SW 1271 (cell line): ENCODE measurements around the gene TERC.

Experiments used
- DNase-seq, 2 experiments: peaks; one replicate each; lab custom pipeline; 2025; lab: John Stamatoyannopoulos, UW

Gene TERC

DNA sequence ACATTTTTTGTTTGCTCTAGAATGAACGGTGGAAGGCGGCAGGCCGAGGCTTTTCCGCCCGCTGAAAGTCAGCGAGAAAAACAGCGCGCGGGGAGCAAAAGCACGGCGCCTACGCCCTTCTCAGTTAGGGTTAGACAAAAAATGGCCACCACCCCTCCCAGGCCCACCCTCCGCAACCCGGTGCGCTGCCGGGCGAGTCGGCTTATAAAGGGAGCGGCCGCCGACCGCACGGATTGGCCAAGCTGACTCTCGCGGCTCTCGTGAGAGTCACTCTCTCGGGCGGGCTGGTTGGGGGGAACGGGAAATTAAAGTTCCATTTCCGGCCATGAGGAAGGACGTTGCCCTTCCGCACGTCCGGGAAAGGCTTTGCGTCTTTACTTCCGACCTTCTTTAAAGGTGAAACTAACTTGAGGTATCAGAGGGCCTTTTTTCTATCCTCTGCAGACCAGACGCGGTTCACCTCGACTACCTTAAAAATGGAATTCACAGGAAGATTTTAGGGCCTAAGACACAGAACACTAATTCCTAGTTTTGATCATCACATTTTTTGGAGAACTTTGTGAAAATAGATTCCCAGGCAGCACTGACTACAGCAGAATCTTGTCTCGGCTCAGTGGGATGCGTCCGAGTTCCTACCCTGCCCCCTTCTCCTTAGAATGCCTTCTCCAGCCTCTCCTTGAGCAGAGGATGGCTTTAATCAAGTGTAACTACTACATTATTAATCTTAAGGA lies at the start of gene TERC:
TERC (minus strand) TSS at position 179 of the 731 bp plus-strand sequence.
- DNase-seq: peak; percentile 82 to 89

DNA sequence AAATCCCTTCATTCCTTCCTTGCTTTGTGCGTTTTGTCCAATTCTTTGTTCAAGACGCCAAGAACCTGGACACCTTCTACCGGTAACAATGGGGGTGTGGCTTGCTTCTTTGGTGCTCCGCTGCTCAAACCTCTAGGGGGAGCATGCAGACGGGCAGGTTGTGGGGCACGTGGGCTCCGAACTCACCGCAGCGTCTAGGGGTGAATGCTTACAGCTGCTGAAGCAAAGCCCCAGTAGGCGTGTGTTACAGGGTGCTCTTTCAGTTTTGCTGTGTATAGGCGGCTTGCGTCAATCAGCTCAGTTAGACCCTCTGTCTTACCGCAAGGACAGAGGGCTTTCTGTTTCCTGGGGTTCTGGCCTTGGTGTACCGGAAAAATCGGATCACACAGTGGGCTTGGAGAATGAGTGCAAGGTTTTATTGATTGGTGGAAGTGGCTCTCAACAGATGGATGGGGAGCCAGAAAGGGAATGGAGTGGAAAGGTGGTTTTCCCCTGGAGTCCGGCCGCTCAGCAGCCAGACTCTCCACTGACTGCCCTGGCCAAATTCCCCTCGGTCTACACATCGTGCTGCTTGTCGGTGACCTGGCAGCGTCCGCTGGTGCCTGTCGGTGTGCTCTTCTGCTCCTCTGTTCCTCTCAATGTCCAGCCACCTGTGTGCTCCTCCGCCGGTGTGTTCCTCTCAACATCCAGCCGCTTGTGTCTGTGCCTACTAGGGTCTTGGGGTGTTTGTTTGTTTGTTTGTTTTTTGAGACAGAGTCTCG lies 49.1 kb upstream of the TERC start:
- no peak for DNase-seq

DNA sequence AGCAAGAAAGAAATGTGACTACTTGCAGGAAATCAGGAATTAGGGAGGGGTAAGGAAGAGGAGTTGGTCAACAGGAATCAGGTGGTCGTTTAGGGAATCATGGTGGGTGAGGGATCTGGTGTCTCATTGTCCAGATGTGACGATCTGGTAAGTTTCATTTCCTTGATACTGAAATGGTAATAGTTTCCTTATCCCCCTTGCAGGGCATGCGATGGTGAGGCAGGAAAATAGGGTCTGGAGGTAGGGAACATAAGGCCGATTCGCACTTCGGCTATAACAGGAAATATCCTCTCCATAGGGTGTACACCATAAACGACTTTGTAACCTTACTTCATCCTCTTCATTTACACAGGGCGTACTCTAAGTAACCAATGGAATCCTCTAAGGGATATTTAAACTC lies 48.4 kb upstream of the TERC start:
- DNase-seq: no peak

DNA sequence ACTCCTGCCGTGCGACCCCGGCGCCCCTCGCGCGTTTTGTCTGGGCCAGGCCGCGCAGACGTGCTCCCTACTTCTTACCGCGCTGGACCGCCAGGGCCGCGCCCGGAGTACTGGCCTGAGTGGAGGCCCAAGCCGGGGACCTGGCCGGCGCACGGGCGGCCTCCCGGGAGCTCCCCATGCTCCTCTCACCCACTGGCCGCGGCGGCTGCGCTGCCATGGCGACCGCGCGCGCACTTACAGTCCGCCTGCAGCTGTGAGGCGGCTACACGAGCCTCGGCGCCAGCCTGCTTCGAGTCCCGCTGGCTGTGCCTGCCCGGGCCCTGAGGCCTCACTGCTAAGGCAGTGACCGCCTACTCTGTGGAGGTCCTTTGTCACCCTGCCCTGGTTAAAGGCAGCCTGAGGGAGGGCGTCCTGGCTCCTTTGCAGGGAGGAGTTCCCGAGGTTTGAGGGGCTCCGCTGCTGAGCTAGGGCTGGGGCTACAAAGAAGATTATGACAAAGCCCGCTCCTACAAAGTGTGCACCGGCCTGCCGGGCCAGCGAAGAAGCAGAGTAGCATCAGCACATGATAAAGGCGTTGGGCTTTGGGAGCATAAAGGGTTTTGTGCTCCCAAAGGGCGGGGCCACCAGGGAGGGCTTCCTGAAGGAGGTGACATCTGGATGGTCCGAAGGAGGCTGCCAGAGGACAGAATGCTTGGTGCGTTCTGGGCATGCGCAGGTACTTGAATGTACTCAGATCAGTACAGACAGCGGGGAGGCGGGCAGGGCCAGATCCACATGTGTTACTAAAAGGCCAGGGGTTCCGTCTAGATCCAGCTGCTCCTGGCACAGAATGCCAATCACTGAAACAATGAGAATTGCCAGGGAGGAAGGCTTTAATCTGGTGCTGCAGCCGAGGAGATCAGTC lies 47.7 kb upstream of the TERC start, which contains the start of the genes LRRC34 and LRRIQ4:
LRRC34 (minus strand) TSS at position 573 of the 904 bp plus-strand sequence; CDS start at position 217, 356 bp downstream.
LRRIQ4 (plus strand) TSS at position 539 of the 904 bp plus-strand sequence. CDS start 9,052 bp downstream, outside the sequence.
- DNase-seq: no peak

DNA sequence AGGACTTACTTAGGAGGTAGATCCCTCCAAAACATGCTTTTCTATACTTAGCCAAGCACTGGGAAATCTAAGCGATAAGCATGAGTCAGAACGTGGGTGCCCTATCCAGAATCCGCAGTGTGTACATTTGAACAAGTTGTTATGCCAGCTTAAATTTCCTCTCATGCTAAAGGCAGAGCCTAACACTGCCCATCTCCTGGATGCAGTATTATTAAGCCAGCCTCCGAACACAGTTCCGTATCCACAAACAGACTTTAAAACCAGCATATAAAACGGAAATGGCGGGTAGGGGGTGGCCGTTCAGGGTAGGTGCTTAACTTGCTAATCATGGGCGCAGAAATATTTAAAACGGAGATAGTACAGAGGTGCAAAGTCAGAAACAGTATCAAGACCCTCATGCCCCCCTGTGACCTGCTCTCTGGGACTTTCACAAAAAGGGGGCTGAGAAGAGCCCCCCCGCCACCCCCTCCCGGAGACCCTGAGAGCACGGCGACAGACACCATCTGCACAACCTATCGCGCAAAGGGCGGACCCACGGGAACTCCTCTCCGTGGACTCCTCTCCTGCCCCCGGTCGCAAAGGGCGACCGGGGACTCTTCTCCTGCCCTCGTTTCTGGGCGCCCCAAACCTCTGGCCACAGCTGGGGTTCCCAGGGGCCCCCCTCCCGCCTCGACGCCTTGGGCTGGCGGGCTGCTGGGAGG lies 46.9 kb upstream of the TERC start:
- DNase-seq: no peak

DNA sequence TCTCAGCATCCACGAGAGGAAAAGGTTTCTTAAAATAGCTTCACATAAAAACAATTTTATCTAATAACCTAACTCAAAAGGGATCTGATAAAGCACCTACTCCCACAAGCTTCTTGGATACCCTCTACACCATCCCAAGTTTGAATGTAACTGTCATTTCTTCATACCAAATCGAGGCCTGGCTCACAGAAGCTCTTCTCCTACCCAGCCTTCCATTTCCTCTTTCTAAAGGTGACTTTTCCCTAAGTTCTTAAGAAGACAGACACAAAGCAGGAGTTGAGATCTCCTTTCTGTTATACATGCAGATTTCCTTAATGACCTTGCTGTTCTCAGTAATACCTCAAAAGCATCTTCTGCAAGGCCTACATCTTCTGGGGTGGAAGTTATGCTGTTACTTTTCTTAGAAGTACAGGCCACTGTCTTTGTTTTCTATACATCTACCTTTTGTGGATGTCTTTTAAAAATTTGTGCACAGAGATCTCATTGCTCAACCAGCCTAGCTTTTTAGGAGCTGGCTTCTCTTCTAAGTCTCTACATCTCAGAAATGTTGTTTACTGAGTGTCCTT lies 44.5 kb upstream of the TERC start:
- no peak for DNase-seq

GRCh38 chr3:169804681-169805080 lies 39.8 kb upstream of the TERC start:
- DNase-seq: no peak

GRCh38 chr3:169792359-169792758 lies 27.5 kb upstream of the TERC start:
- DNase-seq: no peak

DNA sequence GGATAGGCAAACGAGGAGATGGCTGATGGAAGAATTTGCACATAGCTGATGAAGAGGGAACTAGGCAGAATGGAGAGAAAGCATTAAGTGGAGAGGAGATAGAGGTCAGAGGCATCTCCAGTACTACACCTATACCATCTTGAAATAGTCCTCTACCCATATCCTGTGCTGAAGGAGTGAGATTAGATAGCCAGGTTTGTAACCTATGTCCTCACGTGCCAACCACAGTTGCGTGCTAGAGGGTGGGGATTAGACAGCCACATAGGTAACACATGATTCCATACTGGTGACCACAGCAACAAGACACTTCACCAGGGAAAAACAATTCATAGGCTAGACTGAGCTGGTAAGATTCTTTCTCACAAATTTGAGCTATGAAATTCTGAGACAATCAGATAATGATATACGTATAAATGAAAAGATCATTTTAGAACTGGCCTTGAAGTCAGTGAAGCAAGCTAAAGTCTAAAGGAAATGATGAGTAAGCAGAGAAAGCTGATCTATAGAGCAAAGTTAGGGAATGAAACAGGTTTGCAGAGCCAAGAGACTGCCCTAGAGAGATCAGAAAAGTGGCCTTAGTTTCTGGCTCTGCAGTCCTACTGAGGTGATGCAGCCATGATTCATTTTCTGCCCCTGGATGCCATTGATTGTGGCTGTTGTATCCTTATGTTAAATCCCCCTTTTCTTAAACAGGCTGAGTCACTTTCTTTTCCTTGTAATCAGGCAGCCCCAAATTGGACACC lies 26.0 kb upstream of the TERC start:
- no peak for DNase-seq

GRCh38 chr3:169790219-169790618 lies 25.4 kb upstream of the TERC start:
- no peak for DNase-seq

DNA sequence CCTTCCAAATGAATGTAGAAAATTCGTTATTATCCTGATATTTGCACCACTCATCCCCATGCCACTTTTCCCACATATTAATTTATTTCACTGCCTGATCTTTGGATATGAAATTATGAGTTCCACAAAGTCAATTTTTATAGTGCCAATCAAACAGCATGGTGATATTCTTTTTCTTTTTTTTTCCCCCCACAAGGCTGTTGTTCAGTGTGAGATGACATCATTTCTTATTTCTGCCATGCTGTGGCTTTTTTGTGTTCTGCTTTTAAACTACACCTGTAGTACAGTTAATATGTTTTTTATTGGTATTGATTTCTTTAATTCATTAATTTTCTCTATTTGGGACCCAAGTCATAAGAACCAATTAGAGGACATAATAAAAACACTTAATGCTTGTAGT lies 22.9 kb upstream of the TERC start:
- DNase-seq: no peak

DNA sequence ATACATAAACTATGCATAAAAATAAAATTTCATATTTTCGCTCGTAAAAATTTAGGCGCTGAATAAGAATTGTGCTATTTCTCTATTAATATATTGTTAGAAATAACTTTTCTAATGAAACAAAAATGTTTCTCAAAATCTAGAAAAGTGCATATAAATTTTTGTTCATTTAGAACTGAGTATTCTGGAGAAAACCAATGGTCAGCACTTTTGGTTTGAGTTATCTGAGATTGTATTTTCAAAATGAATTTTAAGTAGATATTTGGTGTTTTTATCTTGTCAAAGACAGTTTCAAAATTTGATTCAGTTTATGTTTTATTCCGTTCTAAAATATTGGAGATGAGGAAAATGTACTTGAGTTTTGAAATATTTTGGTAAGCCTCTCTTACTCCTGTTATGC lies 22.3 kb upstream of the TERC start:
- DNase-seq: no peak

- DNase-seq: no peak
Observed at GRCh38 chr3:169781209-169781855, 16.5 kb upstream of the TERC start.

DNA sequence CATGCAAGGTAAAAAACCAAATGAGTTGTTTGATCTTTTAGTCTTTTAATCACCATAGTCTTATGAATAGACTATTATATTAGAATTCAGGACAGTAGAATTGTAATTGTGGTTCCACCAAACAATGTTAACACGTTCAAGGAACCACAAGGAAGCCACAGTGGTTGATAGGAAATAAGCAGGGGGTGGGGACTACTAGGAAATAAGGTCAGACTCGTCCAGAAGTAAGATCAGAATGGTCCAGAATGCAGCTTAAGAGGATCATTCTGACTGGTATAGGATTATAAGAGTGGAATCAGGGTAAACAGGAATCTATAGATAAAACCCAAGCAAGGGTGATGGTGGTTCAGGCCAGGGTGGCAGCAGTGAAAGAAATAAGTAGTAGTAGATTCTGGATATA lies 15.9 kb upstream of the TERC start:
- DNase-seq: no peak

DNA sequence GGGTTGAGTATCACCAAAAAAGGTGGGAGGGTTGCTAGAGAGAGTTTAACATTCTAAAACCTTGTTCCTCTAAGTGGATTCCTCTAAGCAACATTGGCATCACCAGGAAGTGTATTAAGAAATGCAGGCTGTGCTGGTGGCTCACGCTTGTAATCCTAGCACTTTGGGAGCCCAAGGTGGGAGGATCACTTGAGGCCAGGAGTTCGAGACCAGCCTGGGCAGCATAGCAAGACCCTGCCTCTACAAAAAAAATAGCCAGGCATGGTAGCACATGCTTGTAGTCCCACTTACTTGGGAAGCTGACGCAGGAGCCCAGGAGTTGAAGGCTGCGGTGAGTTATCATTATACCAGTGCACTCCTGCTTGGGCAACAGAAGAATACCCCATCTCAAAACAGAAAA lies 13.0 kb upstream of the TERC start:
- no peak for DNase-seq

DNA sequence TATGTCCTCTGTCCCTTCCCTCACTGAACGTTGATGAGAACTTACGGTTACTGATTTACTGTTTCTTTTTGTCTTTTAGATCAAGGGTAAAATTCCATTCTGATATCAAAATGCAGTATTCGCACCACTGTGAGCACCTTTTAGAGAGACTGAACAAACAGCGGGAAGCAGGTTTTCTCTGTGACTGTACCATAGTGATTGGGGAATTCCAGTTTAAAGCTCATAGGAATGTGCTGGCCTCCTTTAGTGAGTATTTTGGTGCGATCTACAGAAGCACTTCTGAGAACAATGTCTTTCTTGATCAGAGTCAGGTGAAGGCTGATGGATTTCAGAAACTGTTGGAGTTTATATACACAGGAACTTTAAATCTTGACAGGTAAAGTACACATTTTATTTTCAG lies 9.3 kb upstream of the TERC start:
- no peak for DNase-seq

GRCh38 chr3:169772897-169773816 lies 8.3 kb upstream of the TERC start, which contains the start of gene MYNN:
Gene MYNN, plus strand, starts transcription at chr3:169773396. Its CDS starts 900 bp downstream, at chr3:169774296.
- DNase-seq: peak; percentile 70 to 87

GRCh38 chr3:169772305-169772896 lies 7.5 kb upstream of the TERC start:
- peak; percentile 61 to 84 for DNase-seq
